GM12878 (cell line): ENCODE measurements around the gene LFNG. TPM values are rescaled to one million over a fixed set of nuclear protein-coding genes. Genes with fewer than 3 reads are reported as not detected.

Experiments used
- NR2C2 ChIP-seq: IDR thresholded peaks from 2 replicates; pipeline ENCODE4 v1.6.1; 2011; ENCODE audit warnings: borderline replicate concordance, low read depth; ENCODE audit not compliant: control insufficient read depth, insufficient read length
- RB1 ChIP-seq: fragments of 450-650 bp; formaldehyde crosslinking; IDR thresholded peaks from 2 replicates; pipeline ENCODE4 v1.6.1; 2017; ENCODE audit warnings: mild to moderate bottlenecking, borderline replicate concordance
- SMAD1 ChIP-seq: fragments of 450-650 bp; IDR thresholded peaks from 2 replicates; pipeline ENCODE4 v1.6.1; 2018; ENCODE audit warnings: mild to moderate bottlenecking, low read depth; ENCODE audit not compliant: partially characterized antibody
- SMARCA5 ChIP-seq: fragments of 450-650 bp; IDR thresholded peaks from 2 replicates; pipeline ENCODE4 v1.6.1; 2017; ENCODE audit warnings: mild to moderate bottlenecking
- TCF12 ChIP-seq: IDR thresholded peaks from 2 replicates; pipeline ENCODE4 v1.6.1; 2011; ENCODE audit warnings: low read depth, mild to moderate bottlenecking, low read length
- TCF7 ChIP-seq: IDR thresholded peaks from 2 replicates; pipeline ENCODE4 v1.6.1; 2014; ENCODE audit warnings: antibody characterized with exemption, borderline replicate concordance
- polyA plus RNA-seq, 11 experiments: library from polyadenylated mRNA; depleted of rRNA in 4 of 11; unstranded in 6 of 11; stranded (reverse) in 5 of 11; fragments of >200 nt; fragmentation: Nextera tagmentation in 4 of 11; fragmentation: Illumina TruSeq in 1 of 11; extraction: Ambion mirVana in 4 of 11; extraction: Trizol in 1 of 11; gene quantifications; 1 replicate in 1 of 11; 2 replicates in 10 of 11; pipeline versions ENCODE4 v1.2.1 to v1.2.3, GENCODE V29; 2011 to 2016; ENCODE audit warnings: inconsistent platforms in 2 of 11, missing spikeins in 2 of 11, low read depth in 1 of 11
- total RNA-seq, 4 experiments: library from RNA; depleted of rRNA in 3 of 4; stranded (reverse); fragments of >200 nt in 3 of 4; fragmentation: Illumina TruSeq in 1 of 4; extraction: Trizol in 1 of 4; gene quantifications; 2 replicates each; pipeline versions ENCODE4 v1.2.1 to v1.2.3, GENCODE V29; 2013 to 2021
- TF ChIP-seq, protein P1 (sequence below): IDR thresholded peaks from 2 replicates; pipeline ENCODE4 v1.6.1; 2012; ENCODE audit warnings: improper control_type of control experiment, low read depth, low read length; ENCODE audit not compliant: insufficient replicate concordance

LFNG gene
- total and polyA plus RNA-seq, 10 of the 15 experiments (the other 5 are each of a cell fraction or from before 2014, with no cell fraction given), result 0.09 to 0.68 (median 0.33) TPM; not detected in 2

DNA sequence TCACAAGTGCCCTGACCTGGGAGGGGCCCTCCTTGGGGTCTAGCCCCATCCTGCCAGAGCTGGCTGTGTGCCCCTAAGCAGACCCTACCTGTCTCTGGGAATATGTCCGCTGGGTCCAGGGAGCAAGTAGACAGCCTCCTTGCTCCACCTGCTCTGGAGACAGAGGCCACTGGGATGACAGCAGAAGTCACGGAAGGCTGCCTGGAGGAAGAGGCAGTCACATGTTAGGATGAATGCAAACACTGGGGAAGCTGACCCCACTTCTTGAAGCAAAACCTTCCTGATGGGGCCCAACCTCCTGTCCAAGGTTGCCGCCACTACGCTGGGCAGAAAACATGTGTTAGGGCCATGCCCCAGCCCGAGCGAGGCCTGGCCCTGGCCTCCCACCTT lies 11.7 kb upstream of the LFNG start (continued):
- TF ChIP-seq, protein P1, sequence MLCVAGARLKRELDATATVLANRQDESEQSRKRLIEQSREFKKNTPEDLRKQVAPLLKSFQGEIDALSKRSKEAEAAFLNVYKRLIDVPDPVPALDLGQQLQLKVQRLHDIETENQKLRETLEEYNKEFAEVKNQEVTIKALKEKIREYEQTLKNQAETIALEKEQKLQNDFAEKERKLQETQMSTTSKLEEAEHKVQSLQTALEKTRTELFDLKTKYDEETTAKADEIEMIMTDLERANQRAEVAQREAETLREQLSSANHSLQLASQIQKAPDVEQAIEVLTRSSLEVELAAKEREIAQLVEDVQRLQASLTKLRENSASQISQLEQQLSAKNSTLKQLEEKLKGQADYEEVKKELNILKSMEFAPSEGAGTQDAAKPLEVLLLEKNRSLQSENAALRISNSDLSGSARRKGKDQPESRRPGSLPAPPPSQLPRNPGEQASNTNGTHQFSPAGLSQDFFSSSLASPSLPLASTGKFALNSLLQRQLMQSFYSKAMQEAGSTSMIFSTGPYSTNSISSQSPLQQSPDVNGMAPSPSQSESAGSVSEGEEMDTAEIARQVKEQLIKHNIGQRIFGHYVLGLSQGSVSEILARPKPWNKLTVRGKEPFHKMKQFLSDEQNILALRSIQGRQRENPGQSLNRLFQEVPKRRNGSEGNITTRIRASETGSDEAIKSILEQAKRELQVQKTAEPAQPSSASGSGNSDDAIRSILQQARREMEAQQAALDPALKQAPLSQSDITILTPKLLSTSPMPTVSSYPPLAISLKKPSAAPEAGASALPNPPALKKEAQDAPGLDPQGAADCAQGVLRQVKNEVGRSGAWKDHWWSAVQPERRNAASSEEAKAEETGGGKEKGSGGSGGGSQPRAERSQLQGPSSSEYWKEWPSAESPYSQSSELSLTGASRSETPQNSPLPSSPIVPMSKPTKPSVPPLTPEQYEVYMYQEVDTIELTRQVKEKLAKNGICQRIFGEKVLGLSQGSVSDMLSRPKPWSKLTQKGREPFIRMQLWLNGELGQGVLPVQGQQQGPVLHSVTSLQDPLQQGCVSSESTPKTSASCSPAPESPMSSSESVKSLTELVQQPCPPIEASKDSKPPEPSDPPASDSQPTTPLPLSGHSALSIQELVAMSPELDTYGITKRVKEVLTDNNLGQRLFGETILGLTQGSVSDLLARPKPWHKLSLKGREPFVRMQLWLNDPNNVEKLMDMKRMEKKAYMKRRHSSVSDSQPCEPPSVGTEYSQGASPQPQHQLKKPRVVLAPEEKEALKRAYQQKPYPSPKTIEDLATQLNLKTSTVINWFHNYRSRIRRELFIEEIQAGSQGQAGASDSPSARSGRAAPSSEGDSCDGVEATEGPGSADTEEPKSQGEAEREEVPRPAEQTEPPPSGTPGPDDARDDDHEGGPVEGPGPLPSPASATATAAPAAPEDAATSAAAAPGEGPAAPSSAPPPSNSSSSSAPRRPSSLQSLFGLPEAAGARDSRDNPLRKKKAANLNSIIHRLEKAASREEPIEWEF, result no peak
- no peak for TF ChIP-seq NR2C2
- TF ChIP-seq TCF12, result no peak
- TF ChIP-seq TCF7, result no peak
- TF ChIP-seq SMAD1, result no peak
- no peak for TF ChIP-seq SMARCA5
- TF ChIP-seq RB1, result no peak
